Measurements from ENCODE around the gene WWOX. TPM values are rescaled to one million over a fixed set of nuclear protein-coding genes. Genes with fewer than 3 reads are reported as not detected.

Gene WWOX
- total RNA-seq, 1 experiment from 2014 or later, result 15.6 TPM

DNA sequence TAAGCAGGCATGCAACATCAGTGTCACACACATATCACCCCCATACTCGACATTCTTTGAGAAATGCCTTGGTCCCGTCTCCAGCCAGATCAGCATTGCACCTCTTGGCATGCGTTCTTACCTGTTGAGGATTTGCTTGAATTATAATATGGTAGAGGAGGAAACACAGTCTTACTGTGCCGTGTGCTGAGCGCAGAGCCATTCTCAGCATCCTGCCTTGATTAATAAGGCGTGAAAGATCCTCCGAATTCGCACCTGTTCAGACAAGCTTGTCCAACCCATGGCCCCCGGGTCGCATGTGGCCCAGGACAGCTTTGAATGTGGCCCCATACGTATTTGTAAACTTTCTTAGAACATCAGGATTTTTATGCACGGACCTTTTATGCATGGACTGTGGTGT lies 408.1 kb downstream of the WWOX start:
- Mint-ChIP-seq H3K27me3 (ENCODE audit: low read depth) (no peaks in the 10 kb centered on the region; the same call in none of the 2 replicates), H3K4me1 (peaks cover 20 to 23% of the 10 kb centered on the region in 2 experiments), H3K9me3 (no peaks in the 10 kb centered on the region), H3K4me3 (no peak overlapping the region), H3K36me3 (ENCODE audit: insufficient read depth in 1 of 3, low read depth in 3 of 3) (no peaks in the 10 kb centered on the region), H3K27ac (no peak overlapping the region)
- H4K5ac ChIP-seq (ENCODE audit: insufficient read length, low read depth, low read length), result no peak overlapping the region
- H2BK15ac ChIP-seq (ENCODE audit: low read depth, low read length), result no peak overlapping the region
- no peak overlapping the region for H2BK20ac ChIP-seq (ENCODE audit: low read depth, low read length, poor library complexity, severe bottlenecking)
- no CpG with 5 or more reads among the region's 12 CpGs for WGBS (ENCODE audit: extremely low coverage, insufficient read length, low lambda C conversion rate)
- H3K9me3 ChIP-seq (ENCODE audit: control insufficient read depth, low read depth, low read length), result no peaks in the 10 kb centered on the region
- no peak overlapping the region for H3K23ac ChIP-seq (ENCODE audit: insufficient read length, low read depth, low read length)
- no peak overlapping the region for H3K4ac ChIP-seq (ENCODE audit: low read depth, low read length)
- no peaks in the 10 kb centered on the region for H4K20me1 ChIP-seq (ENCODE audit: control insufficient read depth, insufficient read depth, insufficient read length)
- H4K8ac ChIP-seq (replicated peaks; ENCODE audit: insufficient read length, low read depth, low read length), result no peak overlapping the region
- H2BK5ac ChIP-seq (ENCODE audit: insufficient read length, low read length), result no peak overlapping the region
- no peak for TF ChIP-seq CTCF (conservative IDR thresholded peaks at IDR 0.05)
- H2AFZ ChIP-seq (ENCODE audit: low read length), result no peak overlapping the region
- H3K9ac ChIP-seq (ENCODE audit: extremely low read depth, insufficient read length, low read length), result no peak overlapping the region
- no peak overlapping the region for H3K14ac ChIP-seq (ENCODE audit: insufficient read depth, low read length)
- no peak overlapping the region for H3K18ac ChIP-seq (ENCODE audit: insufficient read length, low read depth, low read length)
- H3K23me2 ChIP-seq (ENCODE audit: insufficient read length, low read depth, low read length, poor library complexity, severe bottlenecking), result no peaks in the 10 kb centered on the region
- no peak for DNase-seq
- H3K56ac ChIP-seq (ENCODE audit: insufficient read length, low read depth, low read length), result no peak overlapping the region
- no peak overlapping the region for H2BK12ac ChIP-seq (ENCODE audit: insufficient read length, low read depth, low read length)
- H3K79me2 ChIP-seq (ENCODE audit: insufficient read depth, low read length), result no peaks in the 10 kb centered on the region
- no peaks in the 10 kb centered on the region for H3K79me1 ChIP-seq (ENCODE audit: insufficient read depth, low read depth, low read length, poor library complexity, severe bottlenecking)
- H3K27me3 ChIP-seq (ENCODE audit: insufficient read depth, low read length), result no peaks in the 10 kb centered on the region
- H3K4me1 ChIP-seq (ENCODE audit: insufficient read depth, low read length), result no peaks in the 10 kb centered on the region
- H3T11ph ChIP-seq (ENCODE audit: low read length), result no peak overlapping the region
- H2BK120ac ChIP-seq (ENCODE audit: low read depth, low read length, poor library complexity, severe bottlenecking), result no peak overlapping the region
- H3K27ac ChIP-seq (ENCODE audit: insufficient read length, low read depth, low read length), result no peak overlapping the region
- H4K91ac ChIP-seq (ENCODE audit: insufficient read length, low read depth, low read length), result no peak overlapping the region
- H2AK5ac ChIP-seq (ENCODE audit: insufficient read length, low read length), result no peak overlapping the region
- H3K4me2 ChIP-seq (ENCODE audit: insufficient read depth, insufficient read length, low read length), result no peak overlapping the region
